Activated CD8-positive, alpha-beta memory T cell treated with anti-CD3 and anti-CD28 coated beads, Interleukin-2, amount 50 U/mL, for 1 hour (primary cell): ENCODE measurements around the gene SLC17A3.

ENCODE experiments used
- DNase-seq: peaks from one replicate; pipeline ENCODE4 v3.0.0-alpha.2; 2020; ENCODE audit errors: extremely low read depth

SLC17A3 gene

DNA sequence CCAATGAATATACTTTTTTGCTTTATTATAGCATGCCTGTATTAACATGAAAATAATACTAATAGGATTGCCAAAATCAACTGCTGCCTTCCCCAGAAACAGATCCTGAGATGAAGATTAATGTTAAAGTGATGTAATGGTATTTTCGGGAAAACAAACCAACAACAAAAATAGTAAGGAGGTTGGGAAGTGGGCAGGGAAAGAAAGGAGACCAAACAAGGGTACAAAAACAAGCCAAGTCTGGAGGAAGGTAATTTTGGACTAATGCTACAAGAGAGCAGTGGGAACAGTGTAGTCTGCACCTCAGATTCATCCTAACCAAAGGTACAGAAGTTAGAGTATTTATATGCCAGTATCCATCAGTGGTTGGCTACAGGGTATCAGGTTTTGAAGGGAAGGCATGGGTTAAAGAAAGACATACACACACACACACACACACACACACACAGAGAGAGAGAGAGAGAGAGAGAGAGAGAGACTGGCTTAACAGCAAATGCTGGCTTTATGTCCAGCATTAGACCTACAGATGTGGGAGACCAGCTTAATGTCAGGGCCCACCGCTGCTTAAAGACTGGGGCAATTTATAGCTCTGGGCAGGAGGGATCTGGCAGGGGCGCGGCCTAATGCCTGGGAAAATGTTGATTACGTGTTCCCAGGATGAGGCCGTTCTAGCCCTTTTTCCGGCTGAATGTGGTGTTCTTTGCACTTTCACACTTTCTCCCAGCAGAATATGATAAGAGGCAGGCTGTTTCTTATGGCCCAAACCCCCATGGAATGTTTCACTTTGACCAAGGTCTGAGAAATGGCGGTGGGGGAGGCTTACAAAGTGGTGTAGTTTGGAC, 38.4 kb downstream of the SLC17A3 start:
- DNase-seq: no peak

DNA sequence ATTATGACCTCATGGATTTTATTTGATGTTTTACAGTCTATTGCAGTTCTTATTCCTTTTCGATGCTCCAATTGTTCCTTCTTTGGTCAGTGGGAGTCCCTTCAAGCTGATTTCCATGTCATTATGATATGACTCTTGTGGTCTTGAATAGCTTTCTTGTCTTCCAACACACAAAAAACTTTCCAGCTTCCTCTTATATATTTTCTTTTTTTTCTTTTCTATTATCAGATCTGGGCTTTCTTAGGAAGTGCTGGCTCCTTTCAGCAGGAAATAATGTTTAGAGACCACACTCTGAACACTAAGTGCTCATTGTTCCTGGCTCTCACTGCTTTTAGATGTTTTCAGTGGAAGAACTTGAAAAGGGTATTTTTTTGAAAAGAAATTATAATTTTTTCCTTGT, 39.1 kb downstream of the SLC17A3 start:
- no peak for DNase-seq

DNA sequence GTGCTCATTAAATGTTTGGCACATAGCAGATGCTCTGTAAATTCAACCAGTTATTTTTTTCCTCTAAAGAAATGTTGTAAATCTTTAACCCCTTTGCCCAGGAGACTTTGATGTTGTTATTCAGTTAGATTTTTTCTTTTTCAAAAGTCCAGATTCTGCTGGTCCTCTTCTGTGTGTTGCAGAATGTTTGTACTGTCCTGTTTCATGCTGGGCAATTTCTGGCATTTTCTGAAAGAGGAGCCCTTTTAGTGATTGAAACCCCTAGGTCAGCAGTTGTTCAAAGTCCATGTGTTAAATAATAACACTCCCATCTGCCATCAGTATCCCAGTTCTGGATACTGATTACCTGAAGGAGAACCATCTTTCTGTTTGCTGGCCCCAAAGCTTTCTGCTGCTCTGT, 40.9 kb downstream of the SLC17A3 start:
- no peak for DNase-seq

DNA sequence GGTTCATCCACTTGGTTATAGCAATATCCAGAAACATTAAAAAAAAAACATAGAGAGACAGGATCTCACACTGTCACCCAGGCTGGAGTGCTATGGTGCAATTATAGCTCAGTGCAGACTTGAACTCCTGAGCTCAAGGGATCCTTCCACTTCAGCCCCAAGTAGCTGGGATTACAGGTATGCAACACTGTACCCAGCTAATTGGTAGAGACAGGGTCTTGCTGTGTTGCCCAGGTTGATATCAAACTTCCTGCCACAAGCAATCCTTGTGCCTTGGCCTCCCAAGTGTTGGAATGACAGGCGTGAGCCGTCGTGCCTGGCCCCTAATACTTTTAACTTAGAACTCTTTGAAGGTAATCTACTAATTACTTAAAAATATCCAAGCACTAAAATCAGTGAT, 41.4 kb downstream of the SLC17A3 start:
- no peak for DNase-seq

DNA sequence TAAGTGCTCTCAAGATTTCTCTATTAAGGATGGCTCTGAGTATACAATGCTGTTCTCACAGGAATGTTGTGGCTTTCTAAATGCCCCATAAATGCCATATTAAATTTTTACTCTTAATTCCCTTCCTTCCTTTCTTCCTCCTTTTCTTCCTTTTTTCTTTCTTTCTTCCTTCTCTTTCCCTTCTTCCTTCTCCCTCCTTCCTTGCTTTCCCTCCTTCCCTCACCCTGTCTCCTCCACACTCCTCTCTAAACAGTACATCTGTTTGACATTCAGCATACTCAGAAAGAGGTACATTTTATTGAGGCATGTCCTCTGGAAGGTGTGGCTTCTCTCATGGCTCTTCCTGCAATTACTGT, 41.8 kb downstream of the SLC17A3 start:
- no peak for DNase-seq

DNA sequence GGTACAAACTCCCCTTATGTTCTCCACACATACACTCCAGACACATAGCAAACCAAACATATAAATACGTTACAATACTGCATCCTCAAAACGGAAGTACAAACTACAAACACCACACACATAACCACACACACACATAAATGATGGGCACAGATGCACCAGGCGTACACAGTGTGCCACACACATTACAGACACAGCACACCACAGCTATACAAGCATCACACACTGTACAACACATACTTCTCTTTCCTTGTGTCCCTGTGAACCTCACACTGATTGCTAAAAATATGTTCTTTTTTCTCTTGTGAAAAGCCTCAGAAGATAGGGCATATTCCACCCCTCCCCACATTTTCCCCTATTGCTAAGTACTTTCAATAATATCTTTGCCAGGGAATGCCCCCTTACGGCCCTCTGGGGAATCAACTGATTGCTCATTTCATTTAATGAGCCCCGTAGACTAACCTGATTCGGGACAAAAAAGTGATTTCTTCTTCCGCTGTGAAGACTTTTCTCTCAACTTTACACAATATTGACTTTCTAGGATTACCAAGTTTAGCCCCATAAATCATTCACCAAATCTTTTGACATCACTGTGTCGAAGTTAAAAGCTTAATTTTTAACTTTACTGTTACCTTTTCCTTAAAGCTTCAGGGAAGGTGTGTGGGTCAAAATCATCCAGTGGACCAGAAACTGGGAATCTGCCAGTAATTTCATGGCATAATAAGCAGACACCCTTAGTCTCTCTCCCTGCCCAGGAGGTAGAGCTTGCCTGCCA, 42.3 kb downstream of the SLC17A3 start, which contains the start of gene SLC17A1:
Gene SLC17A1, minus strand, starts transcription at position 521 of the 775 bp plus-strand sequence. CDS start 1,495 bp downstream, outside the sequence.
- no peak for DNase-seq

DNA sequence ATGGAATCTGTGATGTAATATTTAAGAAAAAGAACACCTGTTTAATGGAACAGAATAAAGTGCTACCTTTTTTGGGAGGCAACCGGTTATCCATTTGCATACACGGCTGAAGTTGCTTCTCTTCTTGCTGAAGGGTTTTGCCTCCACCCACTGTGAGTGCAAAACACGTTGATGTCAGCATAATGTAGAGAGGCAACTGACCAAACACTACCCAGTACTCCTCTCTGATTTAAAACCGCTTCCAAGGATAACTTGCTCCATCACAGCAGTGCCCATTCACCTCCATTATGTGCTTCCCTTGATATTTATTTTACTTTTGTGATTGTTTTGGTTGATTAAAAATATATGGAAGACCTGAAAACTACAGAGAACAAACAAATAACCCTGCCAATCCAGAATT, 43.6 kb downstream of the SLC17A3 start:
- no peak for DNase-seq

DNA sequence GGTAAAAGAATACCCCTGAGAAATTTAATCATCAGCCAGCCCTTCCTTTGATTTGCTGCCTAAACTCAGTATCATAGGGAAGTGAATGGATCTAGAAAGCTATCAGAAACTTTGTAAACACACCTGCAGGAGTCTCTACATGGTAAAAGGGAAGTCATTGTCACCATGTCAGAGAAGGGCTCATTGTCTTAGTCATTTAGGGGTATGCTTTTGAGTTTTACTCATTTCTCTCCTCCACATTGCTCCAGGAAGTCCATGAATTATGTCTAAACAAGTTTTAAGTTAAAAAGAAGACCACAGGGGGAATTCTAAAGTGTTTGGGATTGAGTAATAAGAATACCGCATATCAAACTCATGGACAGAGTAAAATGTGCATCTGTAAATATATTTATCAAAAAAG, 44.7 kb downstream of the SLC17A3 start:
- no peak for DNase-seq

DNA sequence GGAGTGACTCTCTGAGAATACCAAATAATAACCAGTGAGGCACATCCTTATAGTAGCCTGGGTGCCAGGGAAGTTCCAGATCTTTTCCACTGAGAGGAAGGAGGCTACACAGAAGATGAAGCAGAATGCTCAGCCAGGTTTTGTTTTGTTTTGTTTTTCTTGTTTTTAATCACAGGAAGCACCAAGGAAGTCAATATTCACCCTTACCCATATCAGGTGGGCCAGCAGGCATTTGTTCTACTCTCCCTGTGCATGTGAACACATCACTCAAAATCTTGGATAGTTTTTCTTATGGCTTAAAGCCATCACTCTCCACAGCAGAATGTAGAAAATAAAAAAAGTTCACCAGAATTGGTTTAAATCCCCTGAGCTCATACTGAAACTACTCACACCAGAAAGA, 52.7 kb downstream of the SLC17A3 start:
- no peak for DNase-seq

DNA sequence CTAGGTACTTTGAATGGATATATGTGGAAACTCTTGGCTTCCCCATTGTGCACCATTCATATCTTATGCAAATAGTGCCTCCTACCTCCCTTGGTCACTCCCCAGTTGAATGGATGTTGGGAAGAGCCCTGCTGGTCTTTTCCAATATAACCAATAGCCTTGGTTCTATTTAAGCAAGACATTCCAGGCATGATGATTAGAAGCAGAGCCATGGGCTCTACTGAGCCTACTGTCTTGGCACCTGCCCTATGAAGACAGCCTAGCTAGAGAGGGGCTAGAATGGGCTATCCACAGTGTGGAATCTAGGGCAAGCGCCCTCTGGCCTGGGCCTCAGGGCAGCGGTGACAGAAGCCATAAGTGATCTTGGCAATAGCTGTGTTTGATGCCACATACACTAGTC, 57.8 kb downstream of the SLC17A3 start:
- DNase-seq: no peak

DNA sequence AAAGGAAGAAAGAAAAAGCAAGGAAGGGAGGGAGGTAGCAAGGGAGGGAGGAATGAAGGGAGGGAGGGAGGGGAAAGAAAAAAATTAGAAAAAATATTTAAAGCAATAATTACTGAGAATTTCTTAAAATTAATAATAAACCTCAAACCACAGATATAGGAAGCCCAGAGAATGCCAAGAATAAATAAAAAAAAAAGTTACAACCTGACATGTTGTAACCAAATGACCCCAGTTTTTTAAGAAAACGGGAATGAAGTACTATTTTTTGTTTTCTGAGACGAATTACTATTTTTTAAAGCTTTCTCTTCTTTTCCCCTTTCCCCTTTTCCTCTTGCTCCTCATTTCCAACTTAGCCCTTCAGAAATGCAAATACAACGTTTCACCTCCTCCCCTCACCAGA, 58.8 kb downstream of the SLC17A3 start:
- no peak for DNase-seq

DNA sequence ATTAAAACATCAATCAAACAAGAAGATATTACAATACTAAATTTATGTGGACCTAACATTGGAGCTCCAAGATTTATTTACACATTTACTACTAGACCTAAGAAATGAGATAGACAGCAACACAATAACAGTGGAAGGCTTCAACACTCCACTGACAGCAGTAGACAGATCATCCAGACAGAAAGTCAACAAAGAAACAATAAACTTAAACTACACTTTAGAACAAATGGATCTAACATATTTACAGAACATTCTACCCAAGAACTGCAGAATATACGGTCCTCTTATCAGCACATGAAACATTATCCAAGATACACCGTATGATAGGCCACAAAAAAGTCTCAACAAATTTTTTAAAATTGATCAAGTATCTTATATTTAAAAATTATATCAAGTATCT, 69.2 kb downstream of the SLC17A3 start:
- no peak for DNase-seq

DNA sequence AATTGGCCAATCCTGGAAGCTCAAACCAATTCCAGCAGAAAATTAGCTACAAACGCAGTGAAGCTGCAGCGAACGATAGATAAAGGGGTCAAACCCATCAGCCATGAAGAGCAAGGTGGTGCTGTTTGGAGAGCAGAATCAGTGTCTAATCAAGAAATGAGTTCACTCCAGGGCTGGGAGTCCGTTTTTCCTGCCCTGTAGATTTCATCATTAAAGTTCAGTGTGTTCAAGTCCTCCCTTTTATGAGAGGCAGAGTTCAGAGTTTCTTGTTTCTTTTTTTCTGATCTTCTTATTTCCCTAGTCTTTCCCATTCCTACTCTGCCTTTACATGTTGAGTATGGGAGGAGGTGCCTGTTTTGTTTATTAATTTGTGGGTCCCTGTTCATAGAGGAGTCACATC, 72.6 kb downstream of the SLC17A3 start:
- no peak for DNase-seq
